ENCODE data around the gene RBM8A.

GRCh38 chr1:145947551-145947950 lies 20.3 kb upstream of the RBM8A start:
- TF ChIP-seq EZH2 (IDR thresholded peaks at IDR 0.05) (no peak), POLR2AphosphoS5 (IDR thresholded peaks at IDR 0.05; ENCODE audit: borderline replicate concordance, low read depth, low read length) (no peak), FOXP2 (optimal IDR thresholded peaks at IDR 0.05; ENCODE audit: control extremely low read depth, extremely low read length, insufficient read depth) (no peak)
